NCI-H748 (cell line): ENCODE measurements around the gene AIPL1.
A peak's percentile ranks its signal among the peaks of the same experiment; 100 is the strongest.

Experiments used
- DNase-seq: peaks from one replicate; lab custom pipeline; 2025; ENCODE audit not compliant: unreplicated experiment; lab: John Stamatoyannopoulos, UW

Gene AIPL1

DNA sequence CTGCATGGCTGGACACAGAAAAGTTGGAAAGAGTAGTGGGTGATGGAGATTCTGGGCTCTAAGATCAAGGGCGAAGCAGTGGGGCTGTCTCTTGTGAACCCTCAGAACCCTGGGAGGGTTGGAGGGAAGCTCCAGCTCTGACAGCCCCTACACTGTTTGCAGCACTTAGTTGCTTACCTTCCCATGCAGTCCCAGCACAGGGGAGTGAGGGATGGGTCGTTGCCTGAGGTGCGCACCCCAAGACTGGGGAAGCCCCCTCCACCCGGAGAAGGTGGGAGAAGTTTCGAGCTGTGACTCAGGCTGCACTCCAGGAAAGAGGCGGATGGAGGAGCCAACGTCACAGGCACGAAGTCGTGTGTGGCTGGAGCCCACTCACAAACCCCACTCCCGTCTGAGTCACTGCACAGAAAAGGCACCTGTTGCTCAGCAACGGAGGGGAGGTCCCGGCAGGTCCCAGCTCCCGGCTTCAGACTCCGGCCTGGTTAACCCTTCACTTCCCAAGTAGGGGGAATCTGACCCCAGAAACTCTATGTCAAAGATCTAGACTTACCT lies 60.1 kb downstream of the AIPL1 start:
- peak; percentile 58 for DNase-seq

GRCh38 chr17:6374271-6374691 lies 60.6 kb downstream of the AIPL1 start:
- peak; percentile 87 for DNase-seq
